ENCODE data around the gene CYSRT1.

The CYSRT1 gene, protein sequence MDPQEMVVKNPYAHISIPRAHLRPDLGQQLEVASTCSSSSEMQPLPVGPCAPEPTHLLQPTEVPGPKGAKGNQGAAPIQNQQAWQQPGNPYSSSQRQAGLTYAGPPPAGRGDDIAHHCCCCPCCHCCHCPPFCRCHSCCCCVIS

DNA sequence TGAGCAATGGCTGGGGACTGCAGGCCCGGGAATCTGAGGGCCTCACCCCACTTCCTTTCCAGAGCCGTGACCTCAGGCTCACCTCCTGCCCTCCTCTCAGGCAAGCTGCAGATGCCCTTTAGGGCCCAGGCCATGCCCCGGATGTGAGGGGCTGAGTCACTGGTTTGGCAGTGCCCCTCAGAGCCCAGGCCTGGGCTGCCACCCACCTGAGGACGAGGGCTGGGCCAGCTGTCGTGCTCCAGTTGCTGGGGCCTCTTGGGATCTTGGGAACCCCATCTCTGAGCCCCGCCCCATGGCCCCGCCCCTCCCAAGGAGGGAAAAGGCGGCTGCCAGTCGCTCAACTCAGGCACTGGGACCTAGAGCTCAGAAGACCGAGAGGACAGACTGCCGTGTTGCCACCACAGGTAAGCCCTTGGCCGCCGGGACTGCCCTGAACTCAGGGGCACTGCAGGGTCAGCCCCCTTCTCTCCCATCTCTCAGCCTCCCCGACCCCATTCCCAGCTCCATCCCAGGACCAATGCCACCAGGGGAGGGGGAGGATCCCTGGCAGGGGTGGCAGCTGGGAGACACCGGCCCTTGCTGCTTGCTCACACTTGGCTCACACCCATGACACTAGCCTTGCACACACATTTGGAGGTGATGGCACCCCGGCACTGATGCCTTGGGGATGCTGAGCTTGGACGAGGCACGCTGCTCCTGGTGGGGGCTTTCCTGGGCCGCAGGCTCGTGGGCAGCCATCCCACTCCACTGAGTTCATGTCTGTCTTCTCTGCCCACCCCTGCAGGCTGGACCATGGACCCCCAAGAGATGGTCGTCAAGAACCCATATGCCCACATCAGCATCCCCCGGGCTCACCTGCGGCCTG is at the start of gene CYSRT1:
Gene CYSRT1, plus strand, starts transcription at position 345 of the 865 bp plus-strand sequence. Its CDS starts 448 bp downstream, at position 793.
- DNase-seq, result no peak

DNA sequence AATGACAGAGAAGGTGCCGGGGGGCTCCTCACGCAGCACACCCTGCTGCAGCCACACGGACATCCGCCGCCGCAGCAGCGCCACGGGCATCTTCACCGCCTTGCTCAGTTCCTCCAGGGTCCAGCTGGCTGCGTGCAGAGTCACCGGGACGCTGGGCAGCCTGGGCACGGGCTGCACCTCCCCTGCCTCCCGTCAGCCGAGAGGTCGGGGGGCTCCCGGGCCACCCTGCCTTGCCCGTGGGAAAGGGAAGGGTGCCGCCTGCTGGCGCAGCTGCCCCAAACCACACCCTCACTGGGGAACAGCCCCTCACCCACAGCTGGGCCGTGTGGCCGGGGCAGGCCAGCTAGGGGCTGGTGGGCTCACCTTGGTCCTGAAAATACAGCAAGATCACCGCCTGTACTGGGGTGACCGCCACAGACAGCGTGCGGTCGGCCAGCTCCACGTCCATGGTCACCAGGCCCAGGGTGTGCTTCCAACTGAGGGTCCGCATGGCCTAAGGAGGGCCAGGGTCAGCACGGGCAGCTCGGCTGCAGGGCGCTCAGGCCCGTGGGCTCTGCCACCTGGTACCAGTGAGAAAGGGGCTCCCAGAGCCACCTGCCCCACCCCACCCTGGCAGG is 49.5 kb upstream of the CYSRT1 start:
- DNase-seq, result no peak

DNA sequence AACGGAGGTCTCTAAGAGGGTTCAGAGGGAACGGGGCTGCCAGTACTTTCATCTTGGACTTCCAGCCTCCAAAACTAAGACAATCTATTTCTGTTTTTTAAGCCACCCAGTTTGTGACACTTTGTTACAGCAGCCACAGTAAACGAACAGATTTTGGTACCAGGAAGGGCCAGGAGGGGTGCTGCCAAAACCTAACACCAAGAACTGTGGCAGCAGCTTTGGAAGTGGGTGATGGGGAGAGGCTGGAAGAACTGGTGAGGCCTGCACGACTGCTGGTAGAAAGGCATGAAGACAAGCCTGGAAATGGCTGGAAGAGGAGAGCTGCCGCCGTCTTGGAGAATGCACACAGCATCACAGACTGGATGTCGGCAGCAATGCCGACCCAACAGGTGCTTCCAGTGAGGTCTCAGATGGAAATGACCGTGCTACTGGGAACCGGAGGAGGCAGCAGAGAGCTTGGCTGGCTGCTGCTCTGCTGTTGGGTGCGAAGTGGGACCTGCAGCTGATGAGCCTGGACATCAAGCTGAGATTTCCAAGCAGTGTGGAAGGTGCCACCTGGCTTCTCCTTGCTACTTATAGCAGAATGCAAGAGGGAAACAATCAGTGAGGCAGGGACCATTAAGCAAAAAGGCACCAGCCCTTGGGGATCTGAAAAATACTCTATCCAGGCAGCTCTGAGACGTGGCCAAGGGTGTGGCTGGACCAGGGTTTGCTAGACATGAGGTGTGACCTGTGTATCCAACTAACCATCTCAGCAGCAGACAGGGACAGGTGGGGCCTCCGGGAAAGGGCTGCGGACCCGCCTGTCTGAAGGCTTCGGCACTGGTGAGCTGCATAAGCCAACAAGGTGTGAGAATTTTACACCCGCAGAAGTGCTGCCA is 48.4 kb upstream of the CYSRT1 start:
- peak; percentile 49 for DNase-seq

DNA sequence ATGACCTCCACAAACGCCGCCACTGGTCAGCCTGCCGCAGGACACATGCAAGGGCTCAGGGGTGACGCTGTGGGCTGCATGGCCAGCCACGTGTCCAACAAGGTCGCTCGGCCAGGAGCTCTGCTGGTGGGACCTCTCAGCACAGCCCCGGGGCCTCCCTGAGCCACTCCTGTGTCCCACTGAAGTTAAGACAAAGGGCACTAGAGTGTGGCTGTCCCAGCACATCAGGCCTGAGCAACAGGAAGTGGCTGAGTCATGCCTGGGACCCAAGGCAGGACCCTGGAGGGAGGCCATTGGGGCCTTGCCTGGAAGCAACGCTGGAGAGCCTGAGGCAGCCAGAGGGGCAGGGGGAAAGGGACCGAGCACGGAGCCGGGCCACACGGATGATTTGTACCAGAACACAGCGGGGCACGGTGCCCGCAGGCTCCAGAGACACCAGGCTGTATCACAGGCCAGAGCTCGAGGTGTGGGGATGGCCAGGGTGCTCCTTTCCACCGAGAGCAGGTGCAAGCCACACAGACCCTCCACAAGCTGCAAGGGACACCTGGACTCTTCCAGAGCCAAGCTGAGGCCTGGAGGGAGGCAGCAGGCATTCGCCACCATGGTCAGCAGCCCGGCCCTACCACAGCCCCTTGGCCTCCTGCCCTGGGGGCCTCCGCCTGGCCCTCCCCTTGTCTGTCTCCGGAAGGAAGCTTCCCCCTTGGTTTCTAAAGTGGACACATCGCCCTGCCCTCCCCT is 46.6 kb upstream of the CYSRT1 start:
- DNase-seq, result no peak

DNA sequence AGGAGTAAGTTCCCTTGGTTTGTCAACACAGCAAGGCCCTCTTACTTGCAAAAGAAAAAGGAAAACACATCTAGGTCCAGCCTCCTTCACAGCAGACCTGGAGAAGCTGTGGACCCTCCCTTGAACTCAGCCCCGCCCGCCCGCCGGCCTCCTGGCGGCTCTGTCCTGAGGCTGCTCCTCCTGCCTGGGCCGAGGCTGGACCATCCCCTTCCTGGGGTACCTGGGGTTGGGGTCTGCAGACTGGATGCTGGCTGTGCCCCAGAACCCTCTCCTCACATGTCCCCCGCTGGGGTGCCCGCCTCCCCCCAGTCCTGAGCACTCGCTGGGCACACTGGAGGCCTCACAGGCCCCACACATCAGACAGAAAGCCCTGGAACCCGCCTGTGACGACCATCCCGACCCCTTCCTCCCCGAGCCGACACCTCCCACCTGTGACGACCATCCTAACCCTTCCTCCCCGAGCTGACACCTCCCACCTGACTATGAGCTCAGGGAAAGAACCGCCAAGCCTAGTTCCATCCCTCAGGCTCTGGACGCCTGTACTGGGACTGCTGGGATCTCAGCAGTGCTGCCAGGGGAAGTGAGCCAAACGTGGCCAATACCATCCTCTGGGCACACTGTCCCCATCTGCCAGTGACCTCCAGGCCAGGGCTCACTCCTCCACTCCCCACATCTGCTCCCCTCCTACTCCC is 45.9 kb upstream of the CYSRT1 start:
- no peak for DNase-seq

DNA sequence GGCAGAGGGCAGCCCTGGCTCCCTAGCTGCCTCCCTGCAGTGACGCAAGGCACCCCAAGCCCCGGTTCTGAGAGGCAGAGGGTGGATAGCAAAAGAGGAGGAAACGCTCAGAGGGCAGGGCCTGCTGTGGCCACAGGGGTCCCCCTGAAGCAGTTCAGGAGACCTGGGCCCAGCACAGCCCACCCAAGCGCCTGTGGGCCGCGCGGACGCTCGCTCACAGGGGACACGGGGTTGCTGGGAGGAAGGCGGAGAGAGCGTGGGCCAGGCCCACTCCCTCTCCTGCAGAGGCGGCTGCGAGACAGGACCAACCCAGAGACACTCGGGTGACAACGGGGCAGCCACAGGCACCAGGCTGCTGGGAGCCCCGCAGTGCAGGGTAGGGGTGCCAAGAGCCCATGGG is 45.2 kb upstream of the CYSRT1 start:
- no peak for DNase-seq

DNA sequence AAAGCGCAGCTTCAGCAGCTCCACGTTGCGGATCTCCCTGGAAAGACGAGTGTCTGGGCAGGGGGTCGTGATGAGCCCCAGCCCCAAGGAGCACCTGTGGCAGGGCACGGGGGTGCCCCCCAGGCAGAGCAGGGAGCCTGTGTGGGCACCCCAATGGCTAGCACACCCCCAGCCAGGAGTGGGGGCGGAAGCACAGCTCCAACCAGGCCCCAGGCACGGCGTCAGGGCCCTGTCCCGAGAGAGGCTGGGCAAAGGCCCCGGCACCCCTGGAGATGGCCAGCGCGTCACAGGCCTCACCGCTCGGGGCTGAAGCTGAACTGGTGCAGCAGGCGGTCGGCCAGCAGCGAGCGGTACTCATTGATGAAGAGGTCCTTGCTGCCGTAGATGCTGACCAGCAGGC is 44.5 kb upstream of the CYSRT1 start:
- DNase-seq, result no peak

DNA sequence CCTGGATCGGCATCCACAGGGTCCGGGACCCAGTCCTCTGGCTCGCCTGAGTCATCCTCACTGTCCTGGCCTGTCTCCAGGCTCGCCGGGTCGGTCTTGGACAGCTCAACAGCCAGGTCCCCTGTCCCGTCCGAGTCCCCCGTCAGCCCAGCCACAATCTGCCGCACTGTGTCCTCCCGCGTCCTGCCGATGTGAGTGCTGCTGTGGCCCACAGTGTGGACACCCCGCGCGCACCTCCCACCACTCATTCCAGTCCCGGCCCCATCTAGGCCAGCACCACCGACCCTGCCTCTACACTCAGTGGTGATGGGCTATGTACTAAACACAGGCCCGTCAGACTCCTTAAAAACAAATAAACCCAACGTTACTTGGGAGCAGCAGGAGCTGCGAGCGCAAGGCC is 43.3 kb upstream of the CYSRT1 start:
- no peak for DNase-seq

DNA sequence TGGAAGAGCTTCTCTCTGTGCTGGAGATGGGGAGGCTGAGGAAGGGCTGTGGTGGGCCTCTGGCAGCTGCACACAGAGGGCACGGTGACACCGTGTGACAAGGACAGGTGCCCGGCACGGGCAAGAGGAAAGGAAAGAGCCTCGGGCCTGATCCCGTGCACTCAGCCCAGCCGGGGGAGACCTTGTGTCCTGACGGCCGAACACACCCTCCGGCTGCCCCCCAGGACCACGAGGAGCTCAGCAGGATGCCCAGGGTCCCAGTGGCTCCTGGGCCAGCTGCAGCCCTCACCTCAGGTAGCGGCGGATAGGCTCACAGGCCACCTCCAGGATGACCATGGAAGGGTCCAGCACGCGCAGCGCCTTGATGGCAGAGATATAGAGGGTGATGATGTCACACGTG is 42.1 kb upstream of the CYSRT1 start:
- no peak for DNase-seq

DNA sequence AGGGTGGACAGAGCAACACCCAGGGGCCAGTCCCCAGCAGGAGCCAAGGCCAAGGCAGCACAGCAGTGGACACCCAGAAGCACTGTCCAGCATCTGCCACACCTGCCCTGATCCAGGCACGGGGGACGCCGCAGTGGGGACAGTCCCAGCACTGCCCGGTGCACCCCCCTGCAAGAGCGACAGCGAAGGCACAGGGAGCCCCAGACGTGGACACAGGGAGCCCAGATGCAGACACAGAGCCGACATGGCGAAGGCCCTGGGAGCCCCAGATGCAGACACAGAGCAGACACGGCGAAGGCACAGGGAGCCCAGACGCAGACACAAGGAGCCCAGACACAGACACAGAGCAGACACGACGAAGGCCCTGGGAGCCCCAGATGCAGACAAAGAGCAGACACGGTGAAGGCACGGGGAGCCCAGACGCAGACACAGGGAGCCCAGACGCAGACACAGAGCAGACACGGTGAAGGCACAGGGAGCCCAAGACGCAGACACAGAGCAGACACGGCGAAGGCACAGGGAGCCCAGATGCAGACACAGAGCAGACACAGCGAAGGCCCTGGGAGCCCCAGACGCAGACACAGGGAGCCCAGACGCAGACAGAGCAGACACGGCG is 40.9 kb upstream of the CYSRT1 start:
- no peak for DNase-seq

DNA sequence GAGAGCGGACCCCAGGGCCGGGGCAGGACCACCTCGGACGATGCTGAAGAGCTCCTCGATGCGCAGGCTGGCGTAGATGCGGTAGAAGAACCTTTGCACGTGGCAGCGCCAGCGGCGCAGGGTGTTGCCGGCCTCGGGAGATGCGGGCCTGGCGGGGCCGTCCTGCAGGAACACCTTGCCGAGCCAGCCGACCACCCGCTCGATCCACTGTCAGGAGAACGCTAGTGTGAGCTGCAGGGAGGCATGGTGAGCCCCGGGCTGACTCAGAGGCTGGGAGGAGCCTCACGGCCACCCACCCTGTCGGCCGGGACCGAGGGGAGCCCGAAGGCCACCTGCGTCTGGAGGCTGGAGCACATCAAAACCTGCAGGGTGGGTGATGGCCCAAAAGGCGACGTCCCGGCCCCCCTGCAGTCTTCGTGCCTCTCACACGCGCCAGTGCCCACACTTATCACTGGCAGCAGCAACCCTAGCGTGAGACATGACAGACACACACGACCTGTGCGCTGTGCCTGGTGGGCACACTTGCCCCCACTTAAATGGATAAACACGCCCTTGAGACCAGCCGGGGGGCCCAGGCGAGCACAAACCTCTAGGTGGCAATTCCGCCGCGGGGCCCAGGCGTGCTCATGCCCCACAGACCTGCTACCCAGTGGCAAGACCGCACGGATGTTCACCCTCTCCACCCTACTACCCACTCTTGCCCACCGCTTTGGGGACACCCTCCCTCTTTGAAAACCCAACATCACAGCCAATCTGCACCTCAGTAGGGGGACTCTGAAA is 39.9 kb upstream of the CYSRT1 start:
- DNase-seq, result no peak

DNA sequence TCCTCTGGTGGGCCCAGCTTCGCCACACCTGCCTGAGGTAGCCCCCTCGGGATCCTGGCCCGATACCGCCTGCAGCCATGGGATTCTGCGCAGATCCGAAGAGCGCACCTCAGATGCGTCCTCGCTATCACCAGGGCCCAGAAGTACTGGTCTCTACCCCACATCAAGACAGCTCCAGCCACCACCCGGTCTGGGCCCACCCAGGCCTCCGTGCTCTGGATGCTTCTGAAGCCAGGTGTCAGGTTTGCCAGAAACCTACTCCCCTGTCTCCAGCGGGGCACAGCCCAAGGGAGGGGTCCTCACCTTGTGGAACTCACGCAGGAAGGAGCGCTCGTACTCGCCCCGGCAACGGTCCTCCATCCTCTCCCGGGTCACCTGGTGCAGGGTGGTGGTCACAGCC is 39.1 kb upstream of the CYSRT1 start:
- DNase-seq, result no peak

DNA sequence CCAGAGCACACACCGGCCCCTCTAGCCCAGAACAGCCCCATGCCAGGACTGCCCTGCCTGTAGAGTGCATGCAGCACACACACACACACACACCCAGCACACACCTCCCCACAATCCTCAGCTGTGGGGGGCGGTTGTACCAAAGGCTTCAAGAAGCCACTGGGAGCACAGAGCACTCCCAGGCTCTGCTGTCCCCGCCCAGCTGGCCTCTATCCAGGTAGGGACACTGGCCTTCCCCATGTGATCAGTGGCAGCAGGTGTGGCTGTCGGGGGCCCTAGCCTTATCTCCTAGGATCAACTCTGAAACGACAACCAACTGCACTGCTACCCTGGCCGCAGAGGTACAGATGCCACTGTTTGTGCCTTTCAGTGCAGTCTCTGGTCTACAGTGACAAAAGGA is 38.6 kb upstream of the CYSRT1 start:
- peak; percentile 59 for DNase-seq

DNA sequence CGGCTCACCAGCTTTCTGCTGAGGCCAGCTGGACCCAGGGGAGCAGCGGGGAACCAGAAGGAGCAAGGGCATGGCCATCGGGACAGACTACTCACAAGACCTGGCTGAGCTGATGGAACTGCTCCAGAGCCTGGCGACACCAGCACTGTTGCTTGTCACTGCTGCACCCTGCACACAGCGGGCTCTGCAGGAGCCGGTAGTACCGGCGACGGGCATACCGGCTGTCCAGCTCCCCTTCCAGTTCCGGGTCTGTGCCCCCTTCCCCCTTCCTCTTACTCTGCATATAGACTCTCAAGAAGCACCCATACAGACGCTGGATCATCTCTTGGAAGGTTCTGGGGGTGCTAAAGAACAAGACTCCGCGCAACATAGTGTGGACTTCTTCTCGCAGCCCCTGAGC is 37.6 kb upstream of the CYSRT1 start:
- DNase-seq, result no peak

DNA sequence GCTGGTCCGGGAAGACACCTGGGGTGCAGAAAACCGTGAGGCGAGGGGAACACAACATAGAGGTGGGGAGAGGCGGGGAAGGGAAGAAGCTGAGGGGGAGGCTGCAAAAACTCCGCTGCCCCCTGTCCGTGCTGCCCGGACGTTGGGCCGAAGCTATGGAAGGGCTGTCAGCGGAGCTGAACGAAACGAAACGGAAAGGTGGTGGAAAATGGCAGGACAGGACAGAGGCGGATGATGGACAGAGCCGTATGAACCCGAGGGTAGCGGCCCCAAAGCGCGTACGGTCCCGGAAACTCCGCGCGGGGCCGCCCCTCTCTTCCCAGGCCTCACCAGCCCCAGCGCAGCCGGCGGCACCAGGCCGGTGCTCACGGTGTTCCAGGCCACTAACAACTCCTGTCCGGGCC is 36.9 kb upstream of the CYSRT1 start:
- no peak for DNase-seq

DNA sequence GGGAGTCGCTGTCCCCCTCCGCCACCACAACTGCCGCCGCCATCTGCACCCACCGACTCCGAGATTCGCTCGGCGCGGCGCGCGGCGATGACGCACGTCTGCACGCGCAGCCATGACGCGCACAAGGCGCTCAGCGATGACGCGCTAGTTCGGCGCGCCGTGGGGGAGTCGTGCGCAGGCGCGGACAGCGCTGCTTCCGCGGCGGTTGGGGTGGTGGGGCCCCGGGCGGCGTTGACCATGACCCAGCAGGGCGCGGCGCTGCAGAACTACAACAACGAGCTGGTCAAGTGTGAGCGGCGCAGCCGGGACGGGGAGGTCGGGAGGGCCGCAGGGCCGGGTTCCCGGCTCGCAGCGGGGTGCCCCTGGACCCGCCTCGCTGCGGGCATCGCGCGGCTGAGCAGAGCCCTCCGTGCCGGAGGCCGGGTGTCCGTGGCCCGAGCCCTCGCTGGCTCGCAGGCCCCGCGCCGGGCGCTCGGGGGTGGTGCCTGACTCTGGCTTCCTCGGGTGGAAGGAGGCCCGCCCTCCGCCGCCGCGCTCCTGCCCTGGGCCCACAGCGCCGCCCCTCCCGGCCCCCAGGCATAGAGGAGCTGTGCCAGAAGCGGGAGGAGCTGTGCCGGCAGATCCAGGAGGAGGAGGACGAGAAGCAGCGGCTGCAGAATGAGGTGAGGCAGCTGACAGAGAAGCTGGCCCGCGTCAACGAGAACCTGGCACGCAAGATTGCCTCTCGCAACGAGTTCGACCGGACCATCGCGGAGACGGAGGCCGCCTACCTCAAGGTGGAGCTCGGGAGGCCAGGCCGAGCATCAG is 36.3 kb upstream of the CYSRT1 start, which contains the start of the genes ANAPC2 and SSNA1:
Gene ANAPC2, minus strand, starts transcription at position 71 of the 807 bp plus-strand sequence. Its CDS starts 28 bp downstream, at position 43.
Gene SSNA1, plus strand, starts transcription at position 187 of the 807 bp plus-strand sequence. Its CDS starts 51 bp downstream, at position 238.
- DNase-seq, result peak; percentile 92

DNA sequence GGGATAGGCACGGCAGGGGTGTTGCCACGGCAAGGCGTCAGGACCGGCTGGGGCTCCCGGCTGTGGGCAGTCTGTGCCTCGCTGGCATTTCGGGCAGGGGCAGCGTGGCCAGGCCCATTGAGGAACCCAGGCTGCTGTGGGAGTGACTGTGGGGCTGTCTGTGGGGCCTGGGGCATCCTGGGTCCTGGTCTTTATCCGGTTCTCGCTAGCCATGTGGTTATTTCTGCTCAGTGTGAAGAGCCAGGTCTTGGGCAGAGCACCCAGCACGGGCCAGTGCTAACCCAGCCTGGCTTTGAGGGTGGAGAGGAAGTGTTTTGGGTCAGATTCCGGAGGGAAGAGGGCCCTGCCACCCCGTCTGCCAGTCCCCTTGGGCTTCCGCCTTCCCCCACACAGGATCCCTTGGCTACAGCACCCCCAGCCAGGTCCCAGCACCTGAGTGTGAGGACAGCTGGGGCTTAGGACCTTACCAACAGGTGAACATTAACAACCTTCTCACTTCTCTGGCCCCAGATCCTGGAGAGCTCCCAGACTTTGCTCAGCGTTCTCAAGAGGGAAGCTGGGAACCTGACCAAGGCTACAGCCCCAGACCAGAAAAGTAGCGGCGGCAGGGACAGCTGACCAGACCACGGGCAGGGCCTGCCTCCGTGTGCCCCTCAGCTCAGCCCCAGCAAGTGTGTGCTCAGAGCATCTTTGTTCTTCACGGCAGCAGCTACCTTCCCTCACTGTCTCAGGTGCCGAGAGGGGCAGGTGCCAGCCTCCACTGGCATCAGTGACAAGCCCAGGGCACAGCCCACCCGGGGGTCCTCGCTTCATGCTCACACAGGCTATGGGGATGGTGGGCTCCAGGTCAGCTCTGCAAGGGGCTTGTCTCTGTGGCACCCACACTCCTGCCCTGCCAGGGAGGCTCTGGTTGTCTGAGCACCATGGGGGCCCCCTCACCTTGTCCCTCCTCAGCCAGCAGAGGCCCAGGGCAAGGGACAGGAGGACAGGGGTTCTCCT is 35.4 kb upstream of the CYSRT1 start:
- no peak for DNase-seq

DNA sequence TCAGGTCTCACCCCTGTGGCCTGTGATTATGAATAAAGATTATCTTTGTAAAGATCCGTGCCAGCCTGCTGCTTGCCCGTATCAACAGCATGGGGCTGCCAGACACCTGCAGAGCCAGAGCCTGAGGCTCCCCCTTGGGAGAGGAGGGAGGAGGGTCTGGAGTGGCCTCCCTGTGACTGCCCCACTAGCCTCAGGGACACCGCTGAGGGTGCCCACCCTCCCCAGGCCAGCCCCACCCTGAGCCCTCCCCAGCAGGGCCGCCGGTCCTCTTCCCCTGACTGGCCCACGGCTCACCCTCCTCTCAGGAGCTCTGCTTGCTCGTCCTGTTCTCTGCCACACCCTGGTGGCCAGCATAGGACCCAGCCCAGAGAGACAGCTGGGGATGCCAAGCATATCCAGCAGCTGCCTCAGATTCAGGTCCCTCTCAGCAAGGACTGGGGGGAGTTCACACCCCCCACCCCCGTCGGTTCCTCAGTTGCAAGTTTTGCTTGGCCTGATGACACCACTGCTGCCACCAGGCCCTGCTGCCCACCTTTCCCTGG is 34.6 kb upstream of the CYSRT1 start:
- DNase-seq, result no peak
